Fibroblast of lung (primary cell): ENCODE results near the gene PDP2. TPM values are rescaled to one million over a fixed set of nuclear protein-coding genes. Genes with fewer than 3 reads are reported as not detected.

Source experiments
- DNase-seq, 2 donors: peaks; one replicate each; pipeline versions ENCODE4 v3.0.0 to v3.0.0-alpha.2; 2010; ENCODE audit warnings: low read depth in 2 of 2
- H2AFZ ChIP-seq: 2 replicates; pipeline ENCODE4 v1.5.1; 2012; ENCODE audit warnings: low read length, control low read depth, inconsistent platforms
- H3K27ac ChIP-seq: 2 replicates; pipeline ENCODE4 v1.5.1; 2011; ENCODE audit warnings: low read length, control low read depth; ENCODE audit not compliant: insufficient read depth
- H3K27me3 ChIP-seq: 2 replicates; pipeline ENCODE4 v1.5.1; 2011; ENCODE audit warnings: mild to moderate bottlenecking, low read length; ENCODE audit not compliant: control insufficient read depth, insufficient read depth
- H3K36me3 ChIP-seq: 2 replicates; pipeline ENCODE4 v1.5.1; 2011; ENCODE audit warnings: low read length; ENCODE audit not compliant: control insufficient read depth, insufficient read depth
- H3K4me1 ChIP-seq: 2 replicates; pipeline ENCODE4 v1.5.1; 2011; ENCODE audit warnings: low read length; ENCODE audit not compliant: control insufficient read depth, insufficient read depth; ENCODE audit errors: extremely low read depth
- H3K4me2 ChIP-seq: 2 replicates; pipeline ENCODE4 v1.5.1; 2011; ENCODE audit warnings: low read length, control low read depth; ENCODE audit not compliant: insufficient read depth; ENCODE audit errors: extremely low read depth
- H3K4me3 ChIP-seq, 4 experiments: fragments of 200-600 bp in 1 of 4; sonication (generic) in 1 of 4; replicated peaks in 1 of 4; 2 replicates each; pipeline ENCODE4 v1.5.1; 2011 to 2016; ENCODE audit warnings: low read length in 4 of 4, low read depth in 3 of 4, mild to moderate bottlenecking in 3 of 4, control low read depth in 2 of 4, inconsistent platforms in 1 of 4, mixed read lengths in 1 of 4; ENCODE audit not compliant: insufficient read depth in 1 of 4; ENCODE audit errors: control extremely low read depth in 1 of 4
- H3K79me2 ChIP-seq: 2 replicates; pipeline ENCODE4 v1.5.1; 2012; ENCODE audit warnings: mild to moderate bottlenecking, low read length, inconsistent platforms; ENCODE audit not compliant: control insufficient read depth, insufficient read depth
- H3K9ac ChIP-seq: 2 replicates; pipeline ENCODE4 v1.5.1; 2011; ENCODE audit warnings: mild to moderate bottlenecking, low read length, control low read depth; ENCODE audit not compliant: insufficient read depth
- H3K9me3 ChIP-seq: 2 replicates; pipeline ENCODE4 v1.5.1; 2012; ENCODE audit warnings: low read depth, low read length; ENCODE audit not compliant: control insufficient read depth, insufficient read depth
- H4K20me1 ChIP-seq: 2 replicates; pipeline ENCODE4 v1.5.1; 2011; ENCODE audit warnings: low read length; ENCODE audit not compliant: control insufficient read depth, insufficient read depth; ENCODE audit errors: extremely low read depth
- EZH2 ChIP-seq: IDR thresholded peaks from 2 replicates; pipeline ENCODE4 v1.5.1; 2012; ENCODE audit warnings: low read length, control low read depth, mild to moderate bottlenecking; ENCODE audit errors: missing control alignments
- polyA plus RNA-seq, 2 donors: library from polyadenylated mRNA; depleted of rRNA in 1 of 2; stranded (reverse) in 1 of 2; unstranded in 1 of 2; fragments of >200 nt; gene quantifications; 2 replicates each; pipeline ENCODE4 v1.2.1, GENCODE V29; 2011 to 2012; ENCODE audit warnings: missing spikeins in 1 of 2
- total RNA-seq: library from RNA; depleted of rRNA; stranded (reverse); fragments of >200 nt; gene quantifications from 2 replicates; pipeline ENCODE4 v1.2.1, GENCODE V29; 2014
- TF ChIP-seq, protein P1 (sequence below), 2 donors: IDR thresholded peaks in 1 of 2; conservative IDR thresholded peaks in 1 of 2; 1 replicate in 1 of 2; 2 replicates in 1 of 2; pipeline ENCODE4 v1.5.1; 2011 to 2012; ENCODE audit warnings: low read length in 2 of 2, control low read depth in 1 of 2, inconsistent platforms in 1 of 2, low read depth in 1 of 2, mild to moderate bottlenecking in 1 of 2

PDP2 gene
- total and polyA plus RNA-seq, 2 donors (not counting 1 experiment from before 2014, with no cell fraction given): 10.9 to 11.6 TPM

DNA sequence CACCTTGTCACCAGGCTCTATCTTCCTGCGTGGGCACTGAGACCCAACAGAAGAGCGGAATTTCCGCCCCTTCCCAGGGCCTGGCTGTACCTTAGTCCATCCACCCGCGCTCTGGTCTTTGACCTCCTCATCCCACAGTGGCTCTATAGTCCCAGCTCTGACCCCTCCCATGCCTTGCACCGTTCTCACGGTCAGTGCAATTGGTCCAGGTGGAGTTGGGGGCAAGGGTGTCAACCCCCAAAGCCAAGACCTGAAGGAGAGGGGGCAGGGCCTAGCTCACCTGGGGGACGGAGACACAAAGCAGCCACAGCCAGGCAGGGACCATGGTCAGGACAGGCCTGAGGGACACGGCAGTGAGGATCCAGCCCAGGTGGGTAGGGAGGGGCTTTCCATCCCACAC is 37.4 kb downstream of the PDP2 start:
- no peak for DNase-seq
- Histone ChIP-seq H3K79me2 (no peaks in the 10 kb centered on the region), H4K20me1 (no peaks in the 10 kb centered on the region), H3K27me3 (peaks cover 6% of the 10 kb centered on the region), H3K4me2 (no peak overlapping the region), H3K4me3 (no peak overlapping the region), H3K9me3 (no peaks in the 10 kb centered on the region), H3K9ac (no peak overlapping the region), H3K36me3 (peaks cover 3% of the 10 kb centered on the region), H2AFZ (no peak overlapping the region), H3K4me1 (no peaks in the 10 kb centered on the region), H3K27ac (no peak overlapping the region)
- TF ChIP-seq, protein P1, sequence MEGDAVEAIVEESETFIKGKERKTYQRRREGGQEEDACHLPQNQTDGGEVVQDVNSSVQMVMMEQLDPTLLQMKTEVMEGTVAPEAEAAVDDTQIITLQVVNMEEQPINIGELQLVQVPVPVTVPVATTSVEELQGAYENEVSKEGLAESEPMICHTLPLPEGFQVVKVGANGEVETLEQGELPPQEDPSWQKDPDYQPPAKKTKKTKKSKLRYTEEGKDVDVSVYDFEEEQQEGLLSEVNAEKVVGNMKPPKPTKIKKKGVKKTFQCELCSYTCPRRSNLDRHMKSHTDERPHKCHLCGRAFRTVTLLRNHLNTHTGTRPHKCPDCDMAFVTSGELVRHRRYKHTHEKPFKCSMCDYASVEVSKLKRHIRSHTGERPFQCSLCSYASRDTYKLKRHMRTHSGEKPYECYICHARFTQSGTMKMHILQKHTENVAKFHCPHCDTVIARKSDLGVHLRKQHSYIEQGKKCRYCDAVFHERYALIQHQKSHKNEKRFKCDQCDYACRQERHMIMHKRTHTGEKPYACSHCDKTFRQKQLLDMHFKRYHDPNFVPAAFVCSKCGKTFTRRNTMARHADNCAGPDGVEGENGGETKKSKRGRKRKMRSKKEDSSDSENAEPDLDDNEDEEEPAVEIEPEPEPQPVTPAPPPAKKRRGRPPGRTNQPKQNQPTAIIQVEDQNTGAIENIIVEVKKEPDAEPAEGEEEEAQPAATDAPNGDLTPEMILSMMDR (conservative IDR thresholded peaks at IDR 0.05 in 1 of 2, IDR thresholded peaks at IDR 0.05 in 1 of 2; ENCODE audit: low read depth in 1 of 2, low read length in 2 of 2): no peak

DNA sequence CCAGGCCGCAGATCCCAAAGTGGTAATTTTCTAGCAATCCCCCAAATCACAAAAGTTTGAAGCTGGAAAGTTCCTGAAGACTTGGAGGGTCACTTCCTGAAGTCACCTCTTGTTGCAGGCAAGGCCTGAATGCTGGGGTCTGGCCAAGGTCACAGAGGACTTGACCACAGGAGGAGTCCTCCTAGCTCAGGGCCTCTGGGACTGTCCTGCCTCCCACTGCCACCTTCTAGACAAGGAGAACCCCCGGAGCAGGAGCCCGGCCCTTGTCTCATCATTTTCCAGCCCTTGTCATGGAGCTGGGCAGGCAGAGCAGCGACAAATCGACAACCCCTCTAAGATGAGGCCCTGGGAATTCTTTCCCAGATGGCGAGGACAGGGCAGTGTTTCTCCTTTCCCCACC is 38.0 kb downstream of the PDP2 start:
- Histone ChIP-seq H3K9ac (no peak overlapping the region), H4K20me1 (no peaks in the 10 kb centered on the region), H3K79me2 (no peaks in the 10 kb centered on the region), H2AFZ (no peak overlapping the region), H3K4me3 (no peak overlapping the region), H3K27me3 (peaks cover 6% of the 10 kb centered on the region), H3K27ac (no peak overlapping the region), H3K36me3 (peaks cover 3% of the 10 kb centered on the region), H3K4me1 (peaks cover 3% of the 10 kb centered on the region), H3K4me2 (no peak overlapping the region), H3K9me3 (no peaks in the 10 kb centered on the region)
- no peak for DNase-seq
- TF ChIP-seq, protein P1 (conservative IDR thresholded peaks at IDR 0.05 in 1 of 2, IDR thresholded peaks at IDR 0.05 in 1 of 2; ENCODE audit: low read depth in 1 of 2, low read length in 2 of 2): no peak
- TF ChIP-seq EZH2: no peak

DNA sequence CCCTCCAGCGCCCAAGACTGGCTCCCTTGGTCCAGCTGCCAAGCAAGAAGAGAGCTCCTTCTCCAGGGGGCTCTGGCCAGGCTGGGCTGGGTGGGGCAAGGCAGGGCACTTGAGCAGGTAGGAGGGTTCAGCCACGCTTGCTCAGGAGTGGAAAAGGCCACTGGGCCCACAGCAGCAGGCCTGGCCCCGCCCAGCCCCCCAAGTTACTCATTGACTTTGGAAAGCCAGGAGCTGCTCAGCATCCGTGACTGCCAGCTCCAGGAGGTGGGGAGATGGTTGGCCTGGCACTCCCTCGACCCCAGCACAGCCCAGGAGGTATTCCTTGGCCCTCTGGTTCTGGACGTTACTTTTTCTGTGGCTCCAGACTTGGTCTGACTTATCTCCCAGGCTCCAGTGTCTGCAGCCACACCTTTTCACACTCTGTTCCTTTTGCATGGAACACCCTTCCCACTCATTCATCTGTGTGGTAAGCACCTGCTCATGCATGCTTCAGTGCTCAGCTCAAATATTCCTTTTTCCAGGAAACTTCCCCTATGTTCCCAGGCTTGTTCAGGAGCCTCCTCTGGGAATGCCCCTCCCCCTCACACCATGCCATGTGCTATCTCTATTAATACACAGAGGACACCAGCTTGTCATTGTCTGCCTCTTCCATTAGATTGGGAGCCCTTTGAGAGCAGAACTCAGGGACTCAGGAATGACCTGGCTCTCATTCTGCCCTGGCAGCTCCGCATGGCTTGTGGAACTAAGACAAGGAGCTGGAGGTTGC is 38.7 kb downstream of the PDP2 start, which contains the start of gene CDH16:
Gene CDH16, minus strand, starts transcription at position 83 of the 766 bp plus-strand sequence. CDS start 820 bp downstream, outside the sequence.
- H3K27me3 ChIP-seq: peaks cover 8% of the 10 kb centered on the region
- no peaks in the 10 kb centered on the region for H4K20me1 ChIP-seq
- no peaks in the 10 kb centered on the region for H3K9me3 ChIP-seq
- no peak for TF ChIP-seq EZH2
- no peak within 1 kb of the TSS for H3K4me2 ChIP-seq
- H3K36me3 ChIP-seq: peaks cover 3% of the 10 kb centered on the region
- no peak within 1 kb of the TSS for H3K9ac ChIP-seq
- no peak within 1 kb of the TSS for H2AFZ ChIP-seq
- H3K4me3 ChIP-seq: no peak within 1 kb of the TSS
- H3K79me2 ChIP-seq: no peaks in the 10 kb centered on the region
- no peak for DNase-seq
- H3K4me1 ChIP-seq: peaks cover 4% of the 10 kb centered on the region
- no peak within 1 kb of the TSS for H3K27ac ChIP-seq
